Measurements from ENCODE around the gene TKTL2.

TKTL2 gene

GRCh38 chr4:163473576-163473975 lies at the start of gene TKTL2:
Gene TKTL2 (minus strand): TSS chr4:163473754. CDS start chr4:163473734, 20 bp downstream.
- no peak for DNase-seq (ENCODE audit: low read depth in 2 of 2)

DNA sequence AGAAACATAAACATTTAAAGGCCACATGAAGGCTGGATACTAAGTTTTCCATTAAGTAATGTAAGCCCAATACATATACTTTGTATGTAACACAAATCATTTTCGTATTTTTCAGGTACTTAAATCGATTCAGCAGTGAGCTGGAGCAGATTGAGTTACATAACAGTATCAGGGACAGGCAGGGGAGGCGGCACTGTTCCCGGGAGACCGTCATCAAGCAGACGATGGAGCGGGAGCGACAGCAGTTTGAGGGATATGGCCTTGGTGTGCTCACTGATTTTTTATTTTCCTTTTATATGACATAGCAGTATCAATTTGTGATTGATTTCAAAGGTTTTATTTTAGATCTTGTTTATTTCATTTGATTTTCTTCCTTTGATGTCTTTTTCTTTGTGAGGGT lies 41.6 kb upstream of the TKTL2 start:
- no peak for DNase-seq (ENCODE audit: low read depth in 2 of 2)

DNA sequence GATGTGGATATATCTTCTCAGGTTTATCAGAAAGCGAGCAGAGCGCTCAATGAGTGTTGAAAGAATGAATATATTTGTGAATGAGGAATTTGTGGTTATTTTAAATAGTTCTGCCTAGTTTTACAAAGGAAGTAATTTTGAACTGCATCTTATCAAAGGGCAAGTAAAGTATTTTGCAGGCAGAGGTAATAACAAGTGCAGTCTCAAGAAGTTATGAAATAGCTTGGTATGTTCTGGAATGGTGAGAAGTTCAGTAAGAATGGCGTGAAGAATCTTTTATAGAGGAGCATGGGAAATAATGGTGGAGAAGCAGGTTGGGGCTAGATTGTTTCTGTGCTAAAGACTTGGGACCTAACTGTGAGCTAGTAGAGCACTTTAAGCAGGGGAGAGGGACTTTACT lies 31.8 kb upstream of the TKTL2 start:
- no peak for DNase-seq (ENCODE audit: low read depth in 2 of 2)

- DNase-seq (ENCODE audit: low read depth in 2 of 2), result no peak
These were observed 27.0 kb upstream of the TKTL2 start for GRCh38 chr4:163500586-163500985.

- DNase-seq (ENCODE audit: low read depth in 2 of 2), result no peak
These were observed 22.3 kb upstream of the TKTL2 start for GRCh38 chr4:163495900-163496299.

DNA sequence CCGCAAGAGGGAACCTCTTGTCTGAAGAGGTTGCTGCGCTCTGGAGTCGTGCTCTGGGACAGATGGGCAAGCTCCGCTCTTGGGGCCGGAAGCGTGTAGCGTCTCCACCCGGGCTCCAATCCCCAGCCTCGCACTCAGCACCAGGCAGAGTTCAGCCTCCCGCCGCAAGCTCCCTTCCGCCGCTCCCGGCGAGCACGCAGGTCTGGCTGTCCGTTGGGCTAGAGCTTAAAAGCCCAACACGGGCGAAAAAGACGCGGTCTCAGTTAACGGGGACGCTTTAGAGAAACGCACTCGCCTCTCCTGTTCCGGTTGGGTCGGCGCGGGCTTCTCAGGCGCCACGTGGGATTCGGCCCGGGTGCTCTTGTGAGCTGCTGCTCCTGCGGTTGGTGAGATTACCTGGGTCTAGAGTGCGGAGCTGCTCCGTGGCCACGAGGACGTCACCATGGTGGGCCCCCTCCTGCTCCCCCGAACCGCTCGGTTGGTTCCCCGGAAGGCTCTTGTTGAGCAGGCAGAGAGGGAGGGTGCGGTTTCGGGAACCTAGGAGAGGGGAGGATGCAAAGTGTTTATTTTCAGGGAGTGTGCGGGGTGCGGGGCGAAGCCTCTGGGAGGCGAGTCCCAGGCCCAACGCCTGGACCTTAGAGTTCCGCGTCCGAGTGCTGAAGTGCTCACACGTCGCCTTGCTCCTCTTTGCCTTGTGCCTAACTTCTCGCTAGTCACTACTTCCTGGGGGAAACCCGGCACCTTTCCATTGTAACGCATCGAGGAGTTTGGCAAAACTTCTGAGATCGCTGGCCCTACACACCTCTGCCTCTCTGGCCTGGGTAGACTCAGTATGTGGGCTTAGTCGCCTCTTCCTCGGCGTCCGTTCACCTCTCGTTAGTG lies 21.0 kb upstream of the TKTL2 start, which contains the start of gene TMA16:
TSS of gene TMA16 (plus strand) at position 331 of the 882 bp plus-strand sequence. CDS start at position 443, 112 bp downstream.
- peak; percentile 87 to 88 for DNase-seq (ENCODE audit: low read depth in 2 of 2)

DNA sequence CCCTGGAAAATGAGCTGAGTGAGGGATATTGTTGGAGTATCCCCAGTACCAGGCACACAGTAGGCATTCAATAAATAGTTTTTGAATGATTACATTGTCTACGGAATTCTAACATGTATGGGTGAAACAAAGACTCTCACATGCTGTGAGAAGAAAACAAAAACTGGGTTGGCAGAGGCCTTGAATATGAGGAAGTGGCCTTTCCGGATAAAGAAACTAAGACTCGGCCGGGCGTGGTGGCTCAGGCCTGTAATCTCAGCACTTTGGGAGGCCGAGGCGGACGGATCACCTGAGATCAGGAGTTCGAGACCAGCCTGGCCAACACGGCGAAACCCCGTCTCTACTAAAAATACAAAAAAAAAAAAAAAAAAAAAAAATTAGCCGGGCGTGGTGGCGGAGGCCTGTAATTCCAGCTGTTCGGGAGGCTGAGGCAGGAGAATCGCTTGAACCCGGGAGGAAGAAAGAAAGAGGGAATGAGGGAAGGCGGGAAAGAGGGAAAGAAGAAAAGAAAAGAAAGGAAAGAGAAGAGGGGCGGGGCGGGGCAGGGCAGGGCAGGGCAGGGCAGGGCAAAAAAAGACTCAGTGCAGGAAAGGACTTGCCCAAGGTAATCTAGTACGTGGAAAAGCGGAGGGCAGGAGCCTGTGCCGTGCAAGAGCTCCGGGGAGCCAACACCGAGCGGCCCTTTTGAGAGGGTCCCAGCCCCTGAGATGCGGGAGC lies 20.2 kb upstream of the TKTL2 start:
- no peak for DNase-seq (ENCODE audit: low read depth in 2 of 2)

DNA sequence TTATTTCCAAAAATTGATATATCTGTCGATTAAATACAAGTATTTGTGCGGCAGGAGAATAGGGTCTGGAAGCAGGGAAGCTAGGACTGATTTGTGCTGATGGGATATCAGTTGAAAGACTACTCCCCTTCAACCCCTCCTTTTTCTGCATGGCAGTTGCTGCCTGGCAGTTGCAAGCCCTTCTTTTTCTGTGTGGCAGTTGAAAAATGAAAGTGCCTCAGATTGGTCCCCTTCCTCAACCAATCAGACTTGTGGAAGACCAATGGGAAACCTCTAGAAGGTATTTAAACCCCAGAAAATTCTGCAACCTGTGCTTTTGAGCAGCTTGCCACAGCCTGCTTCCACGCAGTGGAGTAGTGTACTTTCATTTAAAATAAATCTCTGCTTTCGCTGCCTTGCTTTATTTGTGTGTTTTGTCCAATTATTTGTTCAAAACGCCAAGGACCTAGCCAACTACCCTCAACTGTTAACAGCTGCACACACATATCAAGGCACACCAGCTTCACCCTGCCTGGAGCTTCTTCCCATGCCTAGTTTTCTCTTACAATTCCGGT lies 19.5 kb upstream of the TKTL2 start:
- no peak for DNase-seq (ENCODE audit: low read depth in 2 of 2)

DNA sequence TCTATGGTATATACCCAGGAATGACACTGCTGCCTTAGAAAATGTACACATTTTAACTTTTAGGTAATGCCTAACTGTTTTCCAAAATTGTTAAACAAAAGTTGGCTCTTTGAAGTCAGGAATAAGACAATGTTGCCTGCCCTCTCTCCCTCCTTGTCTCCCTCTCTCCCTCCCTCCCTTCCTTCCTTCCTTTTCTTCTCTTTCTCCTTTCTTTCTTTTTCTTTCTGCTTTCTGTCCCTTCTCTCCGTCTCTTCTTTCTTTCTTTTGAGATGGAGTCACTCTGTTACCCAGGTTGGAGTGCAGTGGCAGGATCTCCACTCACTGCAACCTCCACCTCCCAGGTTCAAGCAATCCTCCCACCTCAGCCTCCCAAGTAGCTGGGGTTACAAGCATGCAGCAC lies 16.4 kb upstream of the TKTL2 start:
- no peak for DNase-seq (ENCODE audit: low read depth in 2 of 2)

DNA sequence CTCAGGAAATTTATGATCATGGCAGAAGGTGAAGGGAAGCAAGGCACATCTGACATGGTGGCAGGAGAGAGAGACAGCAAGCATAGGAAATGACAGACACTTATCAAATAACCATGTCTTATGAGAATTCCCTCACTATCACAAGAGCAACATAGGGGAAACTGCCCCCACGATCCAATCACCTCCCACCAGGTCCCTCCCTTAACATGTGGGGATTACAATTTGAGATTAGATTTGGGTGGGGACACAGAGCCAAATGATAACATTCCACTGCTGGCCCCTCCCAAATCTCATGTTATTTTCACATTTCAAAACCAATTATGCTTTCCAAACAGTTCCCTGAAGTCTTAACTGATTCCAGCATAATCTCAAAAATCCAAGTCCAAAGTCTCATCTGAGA lies 12.8 kb upstream of the TKTL2 start:
- DNase-seq (ENCODE audit: low read depth in 2 of 2), result no peak

- no peak for DNase-seq (ENCODE audit: low read depth in 2 of 2)
These were observed 12.0 kb upstream of the TKTL2 start for GRCh38 chr4:163485589-163485988.

DNA sequence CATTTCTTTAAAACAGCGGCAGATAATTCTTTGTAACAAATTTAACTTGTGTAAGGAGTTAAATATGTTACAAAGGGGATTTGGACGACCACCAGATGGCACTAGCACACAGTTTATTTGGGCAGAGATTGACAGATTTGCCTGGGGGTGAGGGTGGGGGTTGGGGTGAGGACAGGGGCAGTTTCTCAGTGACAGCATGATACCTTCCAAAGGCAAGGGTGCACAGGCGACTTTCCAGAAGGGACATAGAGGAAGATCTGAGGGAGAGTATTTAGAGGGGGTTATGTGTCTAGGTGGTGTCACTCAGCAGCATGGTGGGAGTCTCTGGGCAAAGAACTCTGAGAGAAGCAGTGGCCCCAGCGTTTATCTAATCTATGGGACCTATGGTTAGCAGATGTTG lies 11.4 kb upstream of the TKTL2 start:
- DNase-seq (ENCODE audit: low read depth in 2 of 2), result peak; percentile 2 to 6

- no peak for DNase-seq (ENCODE audit: low read depth in 2 of 2)
These were observed 8.6 kb upstream of the TKTL2 start for GRCh38 chr4:163482190-163482589.

DNA sequence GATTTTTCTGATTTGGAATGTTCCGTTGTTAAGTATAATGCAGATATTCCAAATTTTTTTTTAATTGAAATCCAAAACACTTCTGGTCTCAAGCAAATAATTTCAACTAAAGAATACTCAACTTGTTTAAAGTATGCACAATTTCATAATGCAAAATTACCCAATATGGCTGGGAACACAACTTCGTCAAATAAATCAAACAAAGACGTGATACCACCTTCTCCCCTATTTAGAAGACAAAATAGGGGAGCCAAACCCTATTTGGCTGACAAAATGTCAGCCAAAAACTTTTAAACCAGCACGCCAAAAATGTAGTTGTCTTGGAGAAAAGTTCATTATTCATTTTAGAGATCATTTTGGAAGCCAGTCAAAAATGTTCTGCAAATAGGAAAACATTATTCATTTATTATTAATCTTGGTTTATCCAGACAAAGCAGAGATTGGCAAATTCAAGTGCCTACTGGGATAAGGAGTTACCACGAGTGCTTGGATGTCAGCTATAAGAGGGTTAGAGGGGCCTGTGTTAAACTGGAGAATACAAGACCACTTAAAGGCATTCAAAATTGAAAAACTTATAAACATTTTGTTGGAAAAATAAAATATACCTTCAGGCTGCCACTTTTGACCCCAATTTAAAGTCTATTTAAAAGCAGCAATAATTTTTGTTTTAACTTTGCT lies 3.3 kb upstream of the TKTL2 start:
- DNase-seq (ENCODE audit: low read depth in 2 of 2), result no peak

- DNase-seq (ENCODE audit: low read depth in 2 of 2), result no peak
These were observed 473 bp upstream of the TKTL2 start for GRCh38 chr4:163474027-163474426.

DNA sequence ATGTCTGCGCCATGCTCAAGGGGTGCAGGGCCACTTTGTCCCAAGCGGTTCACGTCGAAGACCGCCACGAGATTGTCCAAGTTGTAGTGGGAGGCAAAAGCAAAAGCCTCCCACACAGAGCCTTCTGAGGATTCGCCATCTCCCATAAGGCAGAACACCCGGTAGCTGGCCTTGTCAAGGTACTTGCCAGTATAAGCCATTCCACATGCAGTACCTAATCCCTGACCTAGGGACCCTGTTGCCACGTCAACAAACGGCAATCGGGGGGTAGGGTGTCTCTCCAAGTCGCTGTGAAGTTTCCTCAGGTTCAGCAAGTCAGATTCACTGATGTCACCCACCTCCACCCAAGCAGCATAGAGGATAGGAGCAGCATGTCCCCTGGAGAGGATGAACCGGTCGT lies 424 bp downstream of the TKTL2 start:
- no peak for DNase-seq (ENCODE audit: low read depth in 2 of 2)

- DNase-seq (ENCODE audit: low read depth in 2 of 2), result no peak
These were observed 3.2 kb downstream of the TKTL2 start for GRCh38 chr4:163470391-163470790.

- DNase-seq (ENCODE audit: low read depth in 2 of 2), result no peak
These were observed 6.3 kb downstream of the TKTL2 start for GRCh38 chr4:163467082-163467770.

GRCh38 chr4:163462556-163462955 lies 11.0 kb downstream of the TKTL2 start:
- no peak for DNase-seq (ENCODE audit: low read depth in 2 of 2)

- no peak for DNase-seq (ENCODE audit: low read depth in 2 of 2)
These were observed 24.9 kb downstream of the TKTL2 start for GRCh38 chr4:163448540-163449203.

DNA sequence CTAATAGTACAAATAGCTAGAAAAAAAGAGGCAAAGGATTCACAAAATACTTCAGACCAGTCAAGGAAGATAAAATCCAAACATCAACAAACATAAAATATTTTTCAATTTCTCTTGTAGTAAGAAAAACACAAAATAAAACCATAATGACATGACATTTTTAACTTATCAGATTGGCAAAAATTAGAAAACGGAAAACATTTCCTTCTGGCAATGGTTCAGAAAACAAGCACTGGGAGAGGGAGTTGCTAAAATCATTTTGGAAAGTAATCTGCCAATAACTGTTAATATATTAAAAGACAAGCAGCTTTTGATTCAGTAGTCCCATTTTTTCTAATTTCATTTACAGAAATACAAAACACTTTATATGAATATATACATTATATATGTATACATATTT lies 26.1 kb downstream of the TKTL2 start:
- DNase-seq (ENCODE audit: low read depth in 2 of 2), result no peak
